SK-N-SH treated with all-trans-retinoic acid at 6 μM for 48 hours (cell line): ENCODE data around the gene PSMF1.

Experiments used
- ARNTL ChIP-seq: fragments of 450-650 bp; formaldehyde crosslinking; IDR thresholded peaks from 2 replicates; pipeline ENCODE4 v1.5.0; 2020; ENCODE audit warnings: low read depth, mild to moderate bottlenecking, moderate library complexity, borderline replicate concordance
- CREB5 ChIP-seq: fragments of 250-450 bp; sonication (Bioruptor Pico); IDR thresholded peaks from 2 replicates; pipeline ENCODE4 v1.5.1; 2020; ENCODE audit warnings: low read depth, mild to moderate bottlenecking, moderate library complexity
- CSDC2 ChIP-seq: fragments of 250-450 bp; sonication (Bioruptor Pico); IDR thresholded peaks from 2 replicates; pipeline ENCODE4 v1.5.0; 2020; ENCODE audit warnings: mild to moderate bottlenecking, moderate library complexity
- SNAI2 ChIP-seq: fragments of 250-450 bp; sonication (Bioruptor Pico); IDR thresholded peaks from 2 replicates; pipeline ENCODE4 v1.5.0; 2020; ENCODE audit warnings: mild to moderate bottlenecking, moderate library complexity

- TF ChIP-seq CSDC2 (CRISPR knock-in tag) (no peak), SNAI2 (CRISPR knock-in tag) (no peak), CREB5 (CRISPR knock-in tag) (no peak), ARNTL (CRISPR knock-in tag) (no peak)
Observed at GRCh38 chr20:1118336-1119127, at the start of gene PSMF1.
